Lower leg skin (tissue), 4 donors: ENCODE results near the gene HAUS3. TPM values are rescaled to one million over a fixed set of nuclear protein-coding genes. Genes with fewer than 3 reads are reported as not detected.

Source experiments
- DNase-seq, 2 donors: peaks; one replicate each; pipeline ENCODE4 v3.0.0-alpha.2; 2019; ENCODE audit warnings: low spot score in 2 of 2
- H3K4me3 ChIP-seq: fragments of 200-600 bp; sonication (generic); 2 replicates; pipeline ENCODE4 v1.5.1; 2017; ENCODE audit warnings: mild to moderate bottlenecking, low read depth; ENCODE audit not compliant: poor library complexity, severe bottlenecking
- POLR2A ChIP-seq, 2 donors: fragments of 450-650 bp; IDR thresholded peaks; one replicate each; pipeline ENCODE4 v1.6.1; 2016 to 2017; ENCODE audit warnings: antibody characterized with exemption in 2 of 2, mild to moderate bottlenecking in 1 of 2, moderate library complexity in 1 of 2
- WGBS, 2 donors: methylation state at CpG; one replicate each; pipeline ENCODE4 v1.1.5; 2018; 5-methylcytosine and 5-hydroxymethylcytosine counted together
- intact Hi-C: fragments of 100-400 bp; cut with DNase I; formaldehyde crosslinking; loops from one replicate; pipeline ENCODE4 v1.15.0; 2023; ENCODE audit warnings: low total_unique reads
- total RNA-seq, 4 donors: library from RNA; depleted of rRNA; stranded (reverse); fragments of >200 nt; gene quantifications; one replicate each; pipeline ENCODE4 v1.1.0, GENCODE V29; 2016
- TF ChIP-seq, protein P1 (sequence below), 3 donors: fragments of 450-650 bp; IDR thresholded peaks; one replicate each; pipeline ENCODE4 v1.5.1; 2016; ENCODE audit warnings: antibody characterized with exemption in 3 of 3, mild to moderate bottlenecking in 3 of 3, moderate library complexity in 2 of 3

The HAUS3 gene
- total RNA-seq, 4 donors from 2014 or later: 6.8 to 15.3 (median 12.4) TPM

GRCh38 chr4:2248821-2249261 is 6.9 kb upstream of the HAUS3 start:
- 67 to 72% methylated on average over 10 of the region's 10 CpGs for WGBS, 2 donors
- intact Hi-C loops: no loop called here
- no peak overlapping the region for H3K4me3 ChIP-seq
- TF ChIP-seq, protein P1, sequence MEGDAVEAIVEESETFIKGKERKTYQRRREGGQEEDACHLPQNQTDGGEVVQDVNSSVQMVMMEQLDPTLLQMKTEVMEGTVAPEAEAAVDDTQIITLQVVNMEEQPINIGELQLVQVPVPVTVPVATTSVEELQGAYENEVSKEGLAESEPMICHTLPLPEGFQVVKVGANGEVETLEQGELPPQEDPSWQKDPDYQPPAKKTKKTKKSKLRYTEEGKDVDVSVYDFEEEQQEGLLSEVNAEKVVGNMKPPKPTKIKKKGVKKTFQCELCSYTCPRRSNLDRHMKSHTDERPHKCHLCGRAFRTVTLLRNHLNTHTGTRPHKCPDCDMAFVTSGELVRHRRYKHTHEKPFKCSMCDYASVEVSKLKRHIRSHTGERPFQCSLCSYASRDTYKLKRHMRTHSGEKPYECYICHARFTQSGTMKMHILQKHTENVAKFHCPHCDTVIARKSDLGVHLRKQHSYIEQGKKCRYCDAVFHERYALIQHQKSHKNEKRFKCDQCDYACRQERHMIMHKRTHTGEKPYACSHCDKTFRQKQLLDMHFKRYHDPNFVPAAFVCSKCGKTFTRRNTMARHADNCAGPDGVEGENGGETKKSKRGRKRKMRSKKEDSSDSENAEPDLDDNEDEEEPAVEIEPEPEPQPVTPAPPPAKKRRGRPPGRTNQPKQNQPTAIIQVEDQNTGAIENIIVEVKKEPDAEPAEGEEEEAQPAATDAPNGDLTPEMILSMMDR (IDR thresholded peaks at IDR 0.05): no peak
- no peak for TF ChIP-seq POLR2A (IDR thresholded peaks at IDR 0.05)
- DNase-seq: peak; percentile 10 to 81

- WGBS, 2 donors: 72 to 81% methylated on average over 18 of the region's 21 CpGs
- TF ChIP-seq, protein P1 (IDR thresholded peaks at IDR 0.05): no peak
- TF ChIP-seq POLR2A (IDR thresholded peaks at IDR 0.05): no peak
- intact Hi-C loops: no loop called here
- DNase-seq: peak; percentile 12 to 80
- no peak overlapping the region for H3K4me3 ChIP-seq
Observed at GRCh38 chr4:2248044-2248780, 6.3 kb upstream of the HAUS3 start.

- 86% methylated on average over 39 to 40 of the region's 42 CpGs for WGBS, 2 donors
- TF ChIP-seq, protein P1 (IDR thresholded peaks at IDR 0.05): no peak
- TF ChIP-seq POLR2A (IDR thresholded peaks at IDR 0.05): no peak
- peak in 1 of 2 donors; percentile 82 for DNase-seq
- H3K4me3 ChIP-seq: no peak overlapping the region
- intact Hi-C loops: no loop called here
Observed at GRCh38 chr4:2247128-2248043, 5.5 kb upstream of the HAUS3 start.

DNA sequence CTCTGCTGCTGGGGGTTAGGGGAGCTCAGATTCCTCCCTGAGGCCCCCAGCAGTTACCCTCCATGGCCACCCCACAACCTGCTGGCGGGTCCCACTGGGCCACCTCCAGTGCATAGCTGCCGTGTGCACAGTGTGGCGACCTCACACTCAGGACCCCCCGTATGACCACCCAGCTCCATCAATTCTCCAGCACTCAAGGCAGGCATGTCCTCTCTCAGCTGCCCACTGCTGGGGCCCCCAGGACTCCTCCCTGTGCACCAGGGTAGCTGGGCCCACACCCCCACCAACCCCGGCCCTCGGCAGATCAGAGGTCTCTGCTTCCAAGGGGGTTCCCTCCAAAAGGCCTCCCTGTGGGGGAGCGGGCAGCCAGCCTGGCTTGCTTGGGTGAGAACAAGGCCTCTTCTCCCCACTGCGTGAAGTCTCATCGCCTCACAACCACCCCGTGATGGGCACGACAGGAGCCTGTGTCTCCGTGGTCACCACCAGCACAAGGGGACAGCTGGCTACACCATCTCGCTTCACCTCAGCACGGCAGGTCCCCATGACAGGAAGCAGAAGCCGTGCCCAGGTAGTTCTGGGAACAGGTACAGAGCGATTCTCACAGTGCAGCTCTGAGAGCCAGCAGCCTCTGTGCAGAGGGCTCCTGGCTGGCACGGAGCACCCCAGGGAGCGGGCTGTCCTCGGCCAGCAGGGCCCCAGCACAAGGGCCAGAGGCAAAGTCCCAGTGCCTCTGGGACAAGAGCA is 4.6 kb upstream of the HAUS3 start:
- intact Hi-C loops: no loop called here
- peak in 1 of 2 donors; percentile 85 for DNase-seq
- no peak overlapping the region for H3K4me3 ChIP-seq

GRCh38 chr4:2245787-2246275 is 3.9 kb upstream of the HAUS3 start:
- H3K4me3 ChIP-seq: no peak overlapping the region
- intact Hi-C loops: no loop called here
- DNase-seq: peak in 1 of 2 donors; percentile 75

More for the DNA sequence above, 4.6 kb upstream of the HAUS3 start:
- no peak for TF ChIP-seq POLR2A (IDR thresholded peaks at IDR 0.05)
- TF ChIP-seq, protein P1 (IDR thresholded peaks at IDR 0.05): no peak
- 89 to 96% methylated on average over 17 to 19 of the region's 19 CpGs for whole genome bisulfite sequencing, 2 donors

More at GRCh38 chr4:2245787-2246275, 3.9 kb upstream of the HAUS3 start:
- TF ChIP-seq, protein P1 (IDR thresholded peaks at IDR 0.05): no peak
- no peak for TF ChIP-seq POLR2A (IDR thresholded peaks at IDR 0.05)
- WGBS, 2 donors: 74 to 80% methylated on average over 7 of the region's 7 CpGs
